SU-DHL-6 (cell line): ENCODE data around the gene HIBCH.

Source experiments
- H2AFZ ChIP-seq: fragments of 200-600 bp; sonication (generic); 2 replicates; pipeline ENCODE4 v1.6.1; 2014; ENCODE audit warnings: low read depth, mild to moderate bottlenecking, moderate library complexity, mixed read lengths, antibody characterized with exemption, low read length; ENCODE audit not compliant: severe bottlenecking
- H3F3A ChIP-seq: fragments of 200-600 bp; shearing (Covaris generic); 2 replicates; pipeline ENCODE4 v1.6.0; 2016; ENCODE audit warnings: antibody characterized with exemption, mild to moderate bottlenecking; ENCODE audit not compliant: insufficient read depth
- H3K27ac ChIP-seq: fragments of 200-600 bp; sonication (generic); 2 replicates; pipeline ENCODE4 v1.5.1; 2016; ENCODE audit warnings: low read depth, mild to moderate bottlenecking, low read length, moderate library complexity, mixed read lengths
- H3K27me3 ChIP-seq: fragments of 200-600 bp; sonication (generic), shearing (Covaris generic); 2 replicates; pipeline ENCODE4 v1.6.0; 2014; ENCODE audit warnings: mild to moderate bottlenecking, low read length
- H3K36me3 ChIP-seq: fragments of 200-600 bp; sonication (generic); 2 replicates; pipeline ENCODE4 v1.6.1; 2014; ENCODE audit warnings: mild to moderate bottlenecking, low read length, mixed read lengths
- H3K4me2 ChIP-seq: fragments of 300-600, 200-600 bp; shearing (Covaris generic), sonication (generic); 2 replicates; pipeline ENCODE4 v1.6.0; 2014; ENCODE audit warnings: low read length, low read depth, mild to moderate bottlenecking; ENCODE audit not compliant: poor library complexity, severe bottlenecking
- H3K4me3 ChIP-seq: fragments of 200-600 bp; sonication (generic); 2 replicates; pipeline ENCODE4 v1.5.1; 2014; ENCODE audit warnings: antibody characterized with exemption, low read length, mild to moderate bottlenecking, mixed read lengths; ENCODE audit not compliant: insufficient read depth, poor library complexity, severe bottlenecking
- H3K79me2 ChIP-seq: fragments of 200-600 bp; sonication (generic); 2 replicates; pipeline ENCODE4 v1.6.1; 2014; ENCODE audit warnings: mild to moderate bottlenecking, low read length, moderate library complexity; ENCODE audit not compliant: insufficient read depth
- H3K9ac ChIP-seq: fragments of 200-600 bp; sonication (generic); 2 replicates; pipeline ENCODE4 v1.7.0; 2014; ENCODE audit warnings: mild to moderate bottlenecking, low read length
- H3K9me2 ChIP-seq: fragments of 200-600 bp; sonication (generic); replicated peaks from 2 replicates; pipeline ENCODE4 v1.6.1; 2014; ENCODE audit warnings: low read length; ENCODE audit not compliant: insufficient read depth
- H3K9me3 ChIP-seq: fragments of 200-600 bp; sonication (generic); 2 replicates; pipeline ENCODE4 v1.6.1; 2014; ENCODE audit warnings: low read length, mixed read lengths; ENCODE audit not compliant: insufficient read depth
- H4K20me1 ChIP-seq: fragments of 200-600 bp; sonication (generic); 2 replicates; pipeline ENCODE4 v1.6.1; 2014; ENCODE audit warnings: low read depth, mild to moderate bottlenecking, antibody characterized with exemption, low read length, moderate library complexity, mixed read lengths
- EZH2phosphoT487 ChIP-seq: fragments of 200-600 bp; sonication (generic), shearing (Covaris generic); conservative IDR thresholded peaks from 2 replicates; pipeline ENCODE4 v1.6.1; 2018; ENCODE audit warnings: mild to moderate bottlenecking, antibody characterized with exemption, low read length, moderate library complexity, mixed read lengths
- TF ChIP-seq, protein P1 (sequence below): fragments of 200-600 bp; sonication (generic); IDR thresholded peaks from one replicate; pipeline ENCODE4 v1.5.1; 2017; ENCODE audit warnings: antibody characterized with exemption, mild to moderate bottlenecking, low read length, moderate library complexity; ENCODE audit not compliant: insufficient read depth, poor library complexity, severe bottlenecking

HIBCH gene

DNA sequence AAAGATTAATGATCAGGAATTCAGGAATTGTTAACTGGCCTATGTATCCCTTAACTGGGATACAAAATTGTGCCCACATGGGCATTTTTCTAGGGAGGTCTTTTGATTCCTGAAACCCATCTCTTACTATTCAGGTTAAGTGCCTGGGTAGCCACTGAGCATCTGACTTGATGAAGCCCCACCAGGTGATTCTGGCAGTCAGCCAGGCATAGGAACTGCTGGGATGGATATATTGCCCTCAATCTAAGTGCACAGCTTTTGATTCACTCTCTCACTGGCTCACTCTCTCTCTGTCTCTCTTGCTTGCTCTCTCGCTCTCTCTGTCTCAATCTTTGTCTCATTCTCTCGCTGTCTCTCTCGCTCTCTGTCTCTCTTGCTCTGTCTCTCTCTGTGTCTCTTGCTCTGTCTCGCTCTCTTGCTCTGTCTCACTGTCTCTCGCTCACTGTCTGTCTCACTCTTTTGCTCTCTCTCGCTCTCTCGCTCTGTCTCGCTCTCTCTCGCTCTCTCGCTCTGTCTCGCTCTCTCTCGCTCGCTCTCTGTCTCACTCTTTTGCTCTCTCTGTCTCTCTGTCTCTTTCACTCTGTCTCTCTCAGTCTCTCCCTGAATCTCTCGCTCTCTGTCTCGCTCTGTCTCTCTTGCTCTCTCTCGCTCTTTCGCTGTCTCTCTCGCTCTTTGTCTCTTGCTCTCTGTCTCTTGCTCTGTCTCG lies 46.0 kb upstream of the HIBCH start:
- Histone ChIP-seq H3K79me2 (no peaks in the 10 kb centered on the region), H3K27me3 (no peaks in the 10 kb centered on the region), H4K20me1 (no peaks in the 10 kb centered on the region), H3K9ac (no peak overlapping the region), H2AFZ (no peak overlapping the region), H3K36me3 (no peaks in the 10 kb centered on the region), H3K4me2 (no peak overlapping the region), H3F3A (no peaks in the 10 kb centered on the region), H3K4me3 (no peak overlapping the region), H3K9me3 (no peaks in the 10 kb centered on the region), H3K27ac (no peak overlapping the region), H3K9me2 (no peaks in the 10 kb centered on the region)
- TF ChIP-seq, protein P1, sequence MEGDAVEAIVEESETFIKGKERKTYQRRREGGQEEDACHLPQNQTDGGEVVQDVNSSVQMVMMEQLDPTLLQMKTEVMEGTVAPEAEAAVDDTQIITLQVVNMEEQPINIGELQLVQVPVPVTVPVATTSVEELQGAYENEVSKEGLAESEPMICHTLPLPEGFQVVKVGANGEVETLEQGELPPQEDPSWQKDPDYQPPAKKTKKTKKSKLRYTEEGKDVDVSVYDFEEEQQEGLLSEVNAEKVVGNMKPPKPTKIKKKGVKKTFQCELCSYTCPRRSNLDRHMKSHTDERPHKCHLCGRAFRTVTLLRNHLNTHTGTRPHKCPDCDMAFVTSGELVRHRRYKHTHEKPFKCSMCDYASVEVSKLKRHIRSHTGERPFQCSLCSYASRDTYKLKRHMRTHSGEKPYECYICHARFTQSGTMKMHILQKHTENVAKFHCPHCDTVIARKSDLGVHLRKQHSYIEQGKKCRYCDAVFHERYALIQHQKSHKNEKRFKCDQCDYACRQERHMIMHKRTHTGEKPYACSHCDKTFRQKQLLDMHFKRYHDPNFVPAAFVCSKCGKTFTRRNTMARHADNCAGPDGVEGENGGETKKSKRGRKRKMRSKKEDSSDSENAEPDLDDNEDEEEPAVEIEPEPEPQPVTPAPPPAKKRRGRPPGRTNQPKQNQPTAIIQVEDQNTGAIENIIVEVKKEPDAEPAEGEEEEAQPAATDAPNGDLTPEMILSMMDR = no peak
- TF ChIP-seq EZH2phosphoT487 = no peak

DNA sequence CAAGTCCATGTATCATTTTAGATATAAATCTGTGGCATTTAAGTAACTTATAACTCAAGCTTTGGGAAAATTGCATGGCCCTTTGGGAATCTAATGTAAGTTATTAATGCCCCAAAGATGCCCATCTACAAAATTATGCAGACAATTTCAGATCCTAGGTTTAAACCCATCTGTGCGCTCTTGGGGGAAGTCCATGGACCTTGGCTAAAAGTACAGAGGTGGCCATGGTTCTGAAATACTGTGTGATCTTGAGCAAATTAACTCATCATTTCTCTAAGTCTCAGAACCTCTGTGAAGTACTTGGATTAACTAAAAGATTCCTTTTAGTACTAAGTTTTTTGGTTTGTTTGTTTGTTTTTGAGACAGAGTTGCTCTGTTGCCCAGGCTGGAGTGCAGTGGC lies 43.3 kb upstream of the HIBCH start:
- no peak overlapping the region for H3K4me2 ChIP-seq
- H3K9me2 ChIP-seq = no peaks in the 10 kb centered on the region
- no peaks in the 10 kb centered on the region for H3K27me3 ChIP-seq
- no peak overlapping the region for H3K27ac ChIP-seq
- no peaks in the 10 kb centered on the region for H3K36me3 ChIP-seq
- H3K79me2 ChIP-seq = no peaks in the 10 kb centered on the region
- H3K9me3 ChIP-seq = no peaks in the 10 kb centered on the region
- H3K4me3 ChIP-seq = no peak overlapping the region
- no peaks in the 10 kb centered on the region for H4K20me1 ChIP-seq
- H2AFZ ChIP-seq = no peak overlapping the region
- no peak for TF ChIP-seq EZH2phosphoT487
- TF ChIP-seq, protein P1 = no peak
- H3K9ac ChIP-seq = no peak overlapping the region
- H3F3A ChIP-seq = no peaks in the 10 kb centered on the region

DNA sequence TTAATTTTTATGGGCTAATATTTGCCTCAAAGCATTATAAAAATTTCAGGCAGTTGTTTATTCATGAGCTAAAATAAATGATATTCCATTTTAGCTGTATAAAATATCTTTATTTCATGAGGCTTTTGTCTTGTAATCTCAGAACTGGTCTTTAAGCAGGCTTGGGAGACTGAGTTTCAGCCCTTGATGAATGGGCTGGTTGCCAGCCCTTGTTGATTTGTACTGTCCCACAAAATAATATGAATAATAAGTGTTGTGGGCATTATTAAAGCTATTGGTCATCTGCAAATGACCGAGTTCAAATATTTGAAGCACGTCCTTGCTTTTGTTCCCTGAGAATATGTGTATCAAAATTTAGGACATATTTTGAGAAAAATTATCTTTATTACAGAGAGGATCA lies 41.9 kb upstream of the HIBCH start:
- H2AFZ ChIP-seq = no peak overlapping the region
- no peaks in the 10 kb centered on the region for H3K9me2 ChIP-seq
- no peak overlapping the region for H3K4me2 ChIP-seq
- H3K9ac ChIP-seq = no peak overlapping the region
- no peaks in the 10 kb centered on the region for H3K36me3 ChIP-seq
- no peaks in the 10 kb centered on the region for H4K20me1 ChIP-seq
- H3K9me3 ChIP-seq = no peaks in the 10 kb centered on the region
- H3K27ac ChIP-seq = no peak overlapping the region
- H3K27me3 ChIP-seq = no peaks in the 10 kb centered on the region
- no peaks in the 10 kb centered on the region for H3F3A ChIP-seq
- no peak overlapping the region for H3K4me3 ChIP-seq
- TF ChIP-seq, protein P1 = no peak
- TF ChIP-seq EZH2phosphoT487 = no peak
- no peaks in the 10 kb centered on the region for H3K79me2 ChIP-seq
